ENCODE results near the gene SULT1B1. TPM values are rescaled to one million over a fixed set of nuclear protein-coding genes. Genes with fewer than 3 reads are reported as not detected.

The SULT1B1 gene
- total RNA-seq, 1 donor from 2014 or later, result not detected

DNA sequence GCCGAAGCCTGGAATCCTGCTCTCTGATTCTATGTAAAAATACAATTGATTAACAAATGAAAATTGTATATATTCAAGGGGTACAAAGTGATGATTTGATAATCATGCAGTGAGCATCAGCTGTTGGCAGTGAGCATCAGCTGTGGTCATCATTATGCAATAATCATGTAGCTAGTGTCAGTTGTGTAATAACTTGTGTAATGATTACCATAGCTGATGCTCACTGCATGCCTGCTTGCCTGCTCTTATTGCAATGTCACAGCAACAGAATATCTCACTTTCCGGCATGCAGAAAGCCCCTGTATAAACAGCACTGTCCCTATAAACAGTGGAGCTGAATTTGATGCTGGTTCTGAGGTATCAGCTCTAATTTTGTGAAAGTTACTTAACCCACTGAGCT is 46.8 kb downstream of the SULT1B1 start:
- H3K4me3 Mint-ChIP-seq, result no peak overlapping the region
- TF ChIP-seq EZH2 (IDR thresholded peaks at IDR 0.05) (no peak), EZH2phosphoT487 (IDR thresholded peaks at IDR 0.05) (no peak)
- TF ChIP-seq, protein P1, sequence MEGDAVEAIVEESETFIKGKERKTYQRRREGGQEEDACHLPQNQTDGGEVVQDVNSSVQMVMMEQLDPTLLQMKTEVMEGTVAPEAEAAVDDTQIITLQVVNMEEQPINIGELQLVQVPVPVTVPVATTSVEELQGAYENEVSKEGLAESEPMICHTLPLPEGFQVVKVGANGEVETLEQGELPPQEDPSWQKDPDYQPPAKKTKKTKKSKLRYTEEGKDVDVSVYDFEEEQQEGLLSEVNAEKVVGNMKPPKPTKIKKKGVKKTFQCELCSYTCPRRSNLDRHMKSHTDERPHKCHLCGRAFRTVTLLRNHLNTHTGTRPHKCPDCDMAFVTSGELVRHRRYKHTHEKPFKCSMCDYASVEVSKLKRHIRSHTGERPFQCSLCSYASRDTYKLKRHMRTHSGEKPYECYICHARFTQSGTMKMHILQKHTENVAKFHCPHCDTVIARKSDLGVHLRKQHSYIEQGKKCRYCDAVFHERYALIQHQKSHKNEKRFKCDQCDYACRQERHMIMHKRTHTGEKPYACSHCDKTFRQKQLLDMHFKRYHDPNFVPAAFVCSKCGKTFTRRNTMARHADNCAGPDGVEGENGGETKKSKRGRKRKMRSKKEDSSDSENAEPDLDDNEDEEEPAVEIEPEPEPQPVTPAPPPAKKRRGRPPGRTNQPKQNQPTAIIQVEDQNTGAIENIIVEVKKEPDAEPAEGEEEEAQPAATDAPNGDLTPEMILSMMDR (IDR thresholded peaks at IDR 0.05), result no peak

DNA sequence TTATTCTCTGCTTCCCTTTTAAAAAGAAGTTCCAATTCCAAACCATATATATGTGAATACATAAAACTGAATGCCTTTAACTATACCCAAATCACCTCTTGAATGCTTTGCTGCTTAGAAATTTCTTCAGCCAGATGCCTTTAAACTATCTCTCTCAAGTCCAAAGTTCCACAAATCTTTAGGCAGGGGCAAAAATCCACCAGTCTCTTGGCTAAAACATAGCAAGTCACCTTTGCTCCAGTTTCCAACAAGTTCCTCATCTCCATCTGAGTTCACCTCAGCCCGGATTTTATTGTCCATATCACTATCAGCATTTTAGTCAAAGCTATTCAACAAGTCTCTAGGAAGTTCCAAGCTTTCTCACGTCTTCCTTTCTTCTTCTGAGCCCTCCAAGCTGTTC is 49.8 kb downstream of the SULT1B1 start:
- no peak overlapping the region for H3K27ac ChIP-seq
- no peak for TF ChIP-seq EZH2phosphoT487 (IDR thresholded peaks at IDR 0.05)
- no peak for TF ChIP-seq EZH2 (IDR thresholded peaks at IDR 0.05)
- TF ChIP-seq, protein P1 (IDR thresholded peaks at IDR 0.05), result no peak
- no peaks in the 10 kb centered on the region for H3K4me1 Mint-ChIP-seq
- H3K9ac ChIP-seq, result no peak overlapping the region
- no peak overlapping the region for H3K4me2 ChIP-seq
- no peaks in the 10 kb centered on the region for H3K36me3 ChIP-seq
- no peaks in the 10 kb centered on the region for H4K20me1 ChIP-seq (ENCODE audit: low read depth)
- no peak overlapping the region for H3K4me3 Mint-ChIP-seq
- H3F3A ChIP-seq (ENCODE audit: low read depth), result no peaks in the 10 kb centered on the region
- no peak overlapping the region for H2AFZ ChIP-seq (replicated peaks)
- no peak overlapping the region for H3K4me3 ChIP-seq
- no peaks in the 10 kb centered on the region for H3K4me1 ChIP-seq
- H3K36me3 Mint-ChIP-seq, result no peaks in the 10 kb centered on the region
- H3K9me3 ChIP-seq (ENCODE audit: low read depth), result no peaks in the 10 kb centered on the region
- H3K9me3 Mint-ChIP-seq, result peaks cover 6% of the 10 kb centered on the region
- no peaks in the 10 kb centered on the region for H3K79me2 ChIP-seq (ENCODE audit: low read depth)
- H3K27me3 ChIP-seq, result no peaks in the 10 kb centered on the region
- DNase-seq (ENCODE audit: low spot score), result no peak
- H3K27me3 Mint-ChIP-seq (ENCODE audit: insufficient read depth, low read depth), result no peaks in the 10 kb centered on the region
- H3K27ac Mint-ChIP-seq, result no peak overlapping the region

More for the DNA sequence above, 46.8 kb downstream of the SULT1B1 start:
- Histone ChIP-seq H3K9ac (no peak overlapping the region), H2AFZ (replicated peaks) (no peak overlapping the region), H3K4me2 (no peak overlapping the region), H4K20me1 (ENCODE audit: low read depth) (no peaks in the 10 kb centered on the region), H3K4me3 (no peak overlapping the region), H3K79me2 (ENCODE audit: low read depth) (no peaks in the 10 kb centered on the region), H3K27ac (no peak overlapping the region), H3F3A (ENCODE audit: low read depth) (no peaks in the 10 kb centered on the region), H3K9me3 (ENCODE audit: low read depth) (no peaks in the 10 kb centered on the region), H3K36me3 (no peaks in the 10 kb centered on the region), H3K27me3 (no peaks in the 10 kb centered on the region), H3K4me1 (no peaks in the 10 kb centered on the region)
- Mint-ChIP-seq H3K4me1 (no peaks in the 10 kb centered on the region), H3K27me3 (ENCODE audit: insufficient read depth, low read depth) (no peaks in the 10 kb centered on the region), H3K9me3 (peaks cover 6% of the 10 kb centered on the region), H3K36me3 (no peaks in the 10 kb centered on the region), H3K27ac (no peak overlapping the region)
- DNase-seq (ENCODE audit: low spot score), result no peak

DNA sequence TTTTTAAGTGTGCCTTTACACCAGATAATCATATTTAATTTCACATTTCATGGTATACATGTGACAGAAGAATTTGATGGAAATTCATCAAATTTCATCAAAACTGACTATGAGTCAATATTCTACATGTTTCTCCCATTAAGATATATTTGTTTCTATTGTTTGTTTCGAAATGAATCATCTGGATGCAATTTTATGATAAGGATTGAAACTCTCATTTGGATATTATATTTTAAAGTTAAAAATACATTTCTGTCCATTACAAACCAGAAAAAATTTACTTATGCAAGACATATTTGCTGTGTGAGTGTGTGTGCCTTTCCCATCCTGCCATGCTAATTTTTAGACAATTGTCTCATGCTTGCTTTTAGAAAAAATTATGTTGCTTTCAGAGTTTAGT is 52.2 kb downstream of the SULT1B1 start:
- Histone ChIP-seq H2AFZ (replicated peaks) (no peak overlapping the region), H3K36me3 (no peaks in the 10 kb centered on the region), H3K4me2 (no peak overlapping the region), H3K79me2 (ENCODE audit: low read depth) (no peaks in the 10 kb centered on the region), H3K9me3 (ENCODE audit: low read depth) (no peaks in the 10 kb centered on the region), H3K27ac (no peak overlapping the region), H3F3A (ENCODE audit: low read depth) (no peaks in the 10 kb centered on the region), H3K4me3 (no peak overlapping the region), H3K27me3 (no peaks in the 10 kb centered on the region), H4K20me1 (ENCODE audit: low read depth) (no peaks in the 10 kb centered on the region), H3K4me1 (no peaks in the 10 kb centered on the region), H3K9ac (no peak overlapping the region)
- H3K9me3 Mint-ChIP-seq, result peaks cover 6% of the 10 kb centered on the region
- H3K4me1 Mint-ChIP-seq, result no peaks in the 10 kb centered on the region
- TF ChIP-seq, protein P1 (IDR thresholded peaks at IDR 0.05), result no peak
- no peaks in the 10 kb centered on the region for H3K36me3 Mint-ChIP-seq
- H3K4me3 Mint-ChIP-seq, result no peak overlapping the region
- no peak overlapping the region for H3K27ac Mint-ChIP-seq
- H3K27me3 Mint-ChIP-seq (ENCODE audit: insufficient read depth, low read depth), result no peaks in the 10 kb centered on the region
- no peak for DNase-seq (ENCODE audit: low spot score)

DNA sequence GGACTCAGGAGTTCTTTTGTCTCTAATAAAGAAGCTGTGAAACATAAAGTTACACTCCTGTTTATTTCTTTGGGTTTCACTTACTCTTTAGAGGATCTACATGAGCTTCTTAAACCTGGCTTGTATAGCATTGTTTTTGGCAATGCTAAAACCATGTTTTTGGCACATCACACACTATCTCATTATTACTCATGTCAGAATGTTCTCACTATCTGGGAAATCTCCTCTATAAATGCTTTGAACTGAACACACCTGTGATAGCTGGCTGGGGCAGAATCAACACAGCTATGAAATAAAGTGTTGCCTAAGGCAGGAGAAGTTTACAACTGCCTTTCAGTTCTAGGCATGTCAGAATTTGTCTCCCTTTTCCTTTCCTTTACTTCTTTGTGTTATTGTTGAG is 52.6 kb downstream of the SULT1B1 start:
- DNase-seq (ENCODE audit: low spot score), result no peak
- Histone ChIP-seq H3K9me3 (ENCODE audit: low read depth) (no peaks in the 10 kb centered on the region), H3K27ac (no peak overlapping the region), H3K79me2 (ENCODE audit: low read depth) (no peaks in the 10 kb centered on the region), H2AFZ (replicated peaks) (no peak overlapping the region), H3K4me1 (no peaks in the 10 kb centered on the region), H3K27me3 (no peaks in the 10 kb centered on the region), H3K36me3 (no peaks in the 10 kb centered on the region), H3K4me2 (no peak overlapping the region), H3K9ac (no peak overlapping the region), H3F3A (ENCODE audit: low read depth) (no peaks in the 10 kb centered on the region), H3K4me3 (no peak overlapping the region), H4K20me1 (ENCODE audit: low read depth) (no peaks in the 10 kb centered on the region)
- TF ChIP-seq, protein P1 (IDR thresholded peaks at IDR 0.05), result no peak
- TF ChIP-seq EZH2 (IDR thresholded peaks at IDR 0.05), result no peak
- TF ChIP-seq EZH2phosphoT487 (IDR thresholded peaks at IDR 0.05), result no peak
- H3K27me3 Mint-ChIP-seq (ENCODE audit: insufficient read depth, low read depth), result no peaks in the 10 kb centered on the region
- H3K4me3 Mint-ChIP-seq, result no peak overlapping the region
- H3K4me1 Mint-ChIP-seq, result no peaks in the 10 kb centered on the region
- H3K27ac Mint-ChIP-seq, result no peak overlapping the region
- H3K9me3 Mint-ChIP-seq, result peaks cover 6% of the 10 kb centered on the region
- H3K36me3 Mint-ChIP-seq, result no peaks in the 10 kb centered on the region
